Stomach (tissue), 9 donors: ENCODE data around the gene STOX1. TPM values are rescaled to one million over a fixed set of nuclear protein-coding genes. Genes with fewer than 3 reads are reported as not detected.

Experiments
- DNase-seq, 2 donors: peaks; one replicate each; pipeline versions ENCODE4 v3.0.0 to v3.0.0-alpha.2; 2013 to 2019
- H3K27ac ChIP-seq, 5 donors: fragments of 200-600 bp in 4 of 5; sonication (generic) in 4 of 5; one replicate each; pipeline ENCODE4 v1.5.1; 2013 to 2019; ENCODE audit warnings: mild to moderate bottlenecking in 1 of 5, moderate library complexity in 1 of 5
- H3K27me3 ChIP-seq, 3 donors: fragments of 200-600 bp; sonication (generic); one replicate each; pipeline ENCODE4 v1.5.1; 2017 to 2019; ENCODE audit warnings: mixed run types in 1 of 3
- H3K36me3 ChIP-seq, 4 donors: fragments of 200-600 bp; sonication (generic); 1 replicate in 3 of 4; 2 replicates in 1 of 4; pipeline ENCODE4 v1.5.1; 2016 to 2019
- H3K4me1 ChIP-seq, 4 donors: fragments of 200-600 bp; sonication (generic); one replicate each; pipeline ENCODE4 v1.5.1; 2016 to 2019
- H3K4me3 ChIP-seq, 4 donors: fragments of 200-600 bp; sonication (generic) in 3 of 4; one replicate each; pipeline ENCODE4 v1.5.1; 2016 to 2019; ENCODE audit warnings: mild to moderate bottlenecking in 1 of 4
- H3K9me3 ChIP-seq, 4 donors: fragments of 200-600 bp; sonication (generic); one replicate each; pipeline ENCODE4 v1.5.1; 2016 to 2019
- EP300 ChIP-seq: sonication (generic); formaldehyde crosslinking; IDR thresholded peaks from one replicate; pipeline ENCODE4 v1.6.1; 2017; ENCODE audit warnings: antibody characterized with exemption
- POLR2A ChIP-seq, 4 donors: fragments of 450-650 bp; IDR thresholded peaks; one replicate each; pipeline ENCODE4 v1.6.1; 2016; ENCODE audit warnings: antibody characterized with exemption in 4 of 4, control low read depth in 2 of 4, mild to moderate bottlenecking in 1 of 4, moderate library complexity in 1 of 4
- POLR2AphosphoS5 ChIP-seq, 3 donors: sonication (generic); formaldehyde crosslinking; IDR thresholded peaks; one replicate each; pipeline ENCODE4 v1.6.1; 2016; ENCODE audit warnings: antibody characterized with exemption in 3 of 3
- whole genome bisulfite sequencing, 5 donors: extraction: QIAGEN DNeasy Blood & Tissue Kit in 3 of 5; methylation state at CpG; one replicate each; pipeline versions ENCODE4 v1.1.5 to v1.1.7; 2013 to 2018; 5-methylcytosine and 5-hydroxymethylcytosine counted together
- intact Hi-C: fragments of 100-400 bp; cut with DNase I; formaldehyde crosslinking; loops from one replicate; pipeline ENCODE4 v1.15.1; 2023; ENCODE audit warnings: low total_unique reads
- polyA plus RNA-seq, 3 donors: library from polyadenylated mRNA; stranded (reverse); fragments of 200-250 nt; gene quantifications; one replicate each; pipeline ENCODE4 v1.2.3, GENCODE V29; 2013
- total RNA-seq, 5 donors: library from RNA; depleted of rRNA; stranded (reverse); fragments of >200 nt; gene quantifications; one replicate each; pipeline versions ENCODE4 v1.1.0 to v1.2.3, GENCODE V29; 2014 to 2016
- TF ChIP-seq, protein P1 (sequence below), 7 experiments: fragments of 450-650 bp in 4 of 7; fragments of 200-600 bp in 3 of 7; sonication (generic) in 3 of 7; IDR thresholded peaks; one replicate each; pipeline ENCODE4 v1.5.1; 2016 to 2019; ENCODE audit warnings: antibody characterized with exemption in 7 of 7, control low read depth in 2 of 7, mild to moderate bottlenecking in 1 of 7
- donor health status: healthy with polysubstance abuse.
- donor health status: Bipolar disorder and iron deficiency.
- donor health status: healthy.

The STOX1 gene
- total and polyA plus RNA-seq, 8 donors: 1.2 to 13.8 (median 3.4) TPM

GRCh38 chr10:68880181-68880580 is 52.9 kb downstream of the STOX1 start:
- no peak overlapping the region for H3K4me3 ChIP-seq
- intact Hi-C loops: loop anchor here (10.0 kb wide), 1 partner anchor 85 kb away; no protein-coding TSS in a partner anchor
- DNase-seq: no peak
- H3K4me1 ChIP-seq: peaks cover 6 to 40% (median 20%) of the 10 kb centered on the region in 4 donors
- H3K36me3 ChIP-seq: peaks cover 0 to 11% (median 2%) of the 10 kb centered on the region in 4 donors
- H3K27ac ChIP-seq: no peak overlapping the region
- TF ChIP-seq, protein P1, sequence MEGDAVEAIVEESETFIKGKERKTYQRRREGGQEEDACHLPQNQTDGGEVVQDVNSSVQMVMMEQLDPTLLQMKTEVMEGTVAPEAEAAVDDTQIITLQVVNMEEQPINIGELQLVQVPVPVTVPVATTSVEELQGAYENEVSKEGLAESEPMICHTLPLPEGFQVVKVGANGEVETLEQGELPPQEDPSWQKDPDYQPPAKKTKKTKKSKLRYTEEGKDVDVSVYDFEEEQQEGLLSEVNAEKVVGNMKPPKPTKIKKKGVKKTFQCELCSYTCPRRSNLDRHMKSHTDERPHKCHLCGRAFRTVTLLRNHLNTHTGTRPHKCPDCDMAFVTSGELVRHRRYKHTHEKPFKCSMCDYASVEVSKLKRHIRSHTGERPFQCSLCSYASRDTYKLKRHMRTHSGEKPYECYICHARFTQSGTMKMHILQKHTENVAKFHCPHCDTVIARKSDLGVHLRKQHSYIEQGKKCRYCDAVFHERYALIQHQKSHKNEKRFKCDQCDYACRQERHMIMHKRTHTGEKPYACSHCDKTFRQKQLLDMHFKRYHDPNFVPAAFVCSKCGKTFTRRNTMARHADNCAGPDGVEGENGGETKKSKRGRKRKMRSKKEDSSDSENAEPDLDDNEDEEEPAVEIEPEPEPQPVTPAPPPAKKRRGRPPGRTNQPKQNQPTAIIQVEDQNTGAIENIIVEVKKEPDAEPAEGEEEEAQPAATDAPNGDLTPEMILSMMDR (IDR thresholded peaks at IDR 0.05): no peak
- TF ChIP-seq EP300 (no peak), POLR2A (IDR thresholded peaks at IDR 0.05) (no peak), POLR2AphosphoS5 (IDR thresholded peaks at IDR 0.05) (no peak)
- no peaks in the 10 kb centered on the region for H3K27me3 ChIP-seq
- no peaks in the 10 kb centered on the region for H3K9me3 ChIP-seq
- 91 to 94% (median 93%) methylated on average over 4 of the region's 4 CpGs for WGBS, 5 donors

DNA sequence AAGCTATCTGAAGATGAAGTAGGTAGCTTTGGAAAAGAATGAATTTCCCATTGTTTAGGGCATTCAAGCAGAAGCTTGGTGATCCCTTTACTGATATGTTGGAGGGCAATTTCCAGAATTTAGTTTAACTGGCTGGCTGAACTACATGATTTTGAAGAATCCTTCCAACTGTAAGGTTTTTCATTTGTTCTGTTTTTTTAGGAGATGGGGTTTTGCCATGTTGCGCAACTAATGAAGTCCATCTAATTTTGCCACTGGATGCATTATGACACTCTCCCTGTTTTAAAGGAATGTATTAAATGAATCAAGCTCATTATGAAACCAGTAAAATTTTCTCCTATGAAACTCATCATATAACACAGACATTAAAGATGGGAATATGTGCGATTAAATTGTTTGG is 67.7 kb downstream of the STOX1 start:
- intact Hi-C loops: no loop called here
- Histone ChIP-seq H3K4me3 (no peak overlapping the region), H3K4me1 (peaks cover 0 to 2% (median 1%) of the 10 kb centered on the region in 4 donors), H3K9me3 (no peaks in the 10 kb centered on the region), H3K27me3 (no peaks in the 10 kb centered on the region), H3K36me3 (peaks cover 0 to 4% (median 0%) of the 10 kb centered on the region in 4 donors), H3K27ac (no peak overlapping the region)
- 95 to 98% (median 97%) methylated on average over 2 of the region's 2 CpGs for WGBS, 5 donors
- no peak for DNase-seq
- TF ChIP-seq, protein P1 (IDR thresholded peaks at IDR 0.05): no peak
- TF ChIP-seq POLR2AphosphoS5 (IDR thresholded peaks at IDR 0.05) (no peak), EP300 (no peak), POLR2A (IDR thresholded peaks at IDR 0.05) (no peak)

GRCh38 chr10:68897336-68897741 is 70.0 kb downstream of the STOX1 start:
- TF ChIP-seq EP300 (no peak), POLR2A (IDR thresholded peaks at IDR 0.05) (no peak), POLR2AphosphoS5 (IDR thresholded peaks at IDR 0.05) (peak in 1 of 3 donors; percentile 27)
- TF ChIP-seq, protein P1 (IDR thresholded peaks at IDR 0.05): peak in 5 of 7 experiments; percentile 23 to 54 (median 39)
- H3K9me3 ChIP-seq: no peaks in the 10 kb centered on the region
- intact Hi-C loops: no loop called here
- DNase-seq: peak; percentile 37 to 89
- no peak overlapping the region for H3K4me3 ChIP-seq
- 32 to 43% (median 35%) methylated on average over 3 of the region's 3 CpGs for WGBS, 5 donors
- H3K36me3 ChIP-seq: peaks cover 0 to 4% (median 0%) of the 10 kb centered on the region in 4 donors
- no peak overlapping the region for H3K27ac ChIP-seq
- H3K27me3 ChIP-seq: no peaks in the 10 kb centered on the region
- H3K4me1 ChIP-seq: peaks cover 9 to 15% (median 12%) of the 10 kb centered on the region in 4 donors

DNA sequence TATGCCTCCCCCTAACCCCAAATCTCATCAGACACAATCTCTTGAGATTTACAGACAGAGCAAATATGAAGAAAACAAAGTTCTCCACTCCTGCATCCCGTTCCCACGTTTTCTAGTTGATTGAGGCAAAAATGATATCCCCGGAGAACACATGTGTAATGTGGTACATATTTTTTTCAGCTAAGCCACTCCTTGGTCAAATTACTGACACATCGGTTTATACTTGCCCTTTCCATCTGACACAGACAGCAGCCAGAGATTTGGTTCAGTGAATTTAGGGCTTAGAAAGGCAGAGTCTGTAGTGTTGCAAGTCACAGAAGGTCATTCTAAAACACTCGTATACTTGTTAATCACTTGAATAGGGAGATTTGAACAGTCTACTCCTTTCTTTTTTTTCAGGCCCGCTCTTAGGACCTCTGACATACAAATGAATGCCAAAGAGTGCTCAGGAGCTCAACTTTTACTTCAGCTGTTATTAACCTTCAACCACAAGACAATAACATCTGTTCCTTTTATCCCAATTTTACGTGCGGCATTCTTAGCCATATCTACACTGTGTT is 71.9 kb downstream of the STOX1 start:
- DNase-seq: no peak
- TF ChIP-seq, protein P1 (IDR thresholded peaks at IDR 0.05): no peak
- TF ChIP-seq POLR2AphosphoS5 (IDR thresholded peaks at IDR 0.05) (no peak), POLR2A (IDR thresholded peaks at IDR 0.05) (no peak), EP300 (no peak)
- 81 to 89% (median 86%) methylated on average over 8 of the region's 8 CpGs for WGBS, 5 donors
- no peaks in the 10 kb centered on the region for H3K27me3 ChIP-seq
- H3K4me1 ChIP-seq: peaks cover 17 to 33% (median 24%) of the 10 kb centered on the region in 4 donors
- intact Hi-C loops: no loop called here
- no peaks in the 10 kb centered on the region for H3K9me3 ChIP-seq
- H3K4me3 ChIP-seq: no peak overlapping the region
- no peaks in the 10 kb centered on the region for H3K36me3 ChIP-seq
- H3K27ac ChIP-seq: no peak overlapping the region
